ENCODE data around the gene OAS3.
"Not testable (repeated sequence)": the region's sequence is repeated elsewhere in the genome, so short reads cannot be mapped to it uniquely, and the experiment has no call there.

Gene OAS3

GRCh38 chr12:112986291-112986800, 48.1 kb downstream of the OAS3 start:
- no peak for DNase-seq

DNA sequence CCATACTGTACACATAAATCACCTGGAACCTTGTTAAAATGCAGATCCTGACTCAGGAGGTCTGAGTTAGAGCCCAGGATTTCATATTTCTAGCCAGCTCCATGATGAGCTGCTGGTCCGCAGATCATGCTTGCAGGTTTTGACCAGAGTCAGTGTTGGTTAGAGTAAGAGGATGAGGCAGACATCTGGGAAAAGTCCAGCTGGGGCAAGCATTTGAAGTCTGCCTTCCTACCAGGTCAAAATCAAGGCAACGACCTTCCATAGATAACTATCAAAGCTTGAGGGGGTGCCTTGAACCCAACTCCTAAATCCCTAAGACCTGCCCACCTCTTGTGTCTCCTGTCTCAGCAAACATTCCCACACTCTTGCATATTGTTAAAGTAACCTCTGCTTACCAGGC, 49.3 kb downstream of the OAS3 start:
- no peak for DNase-seq

DNA sequence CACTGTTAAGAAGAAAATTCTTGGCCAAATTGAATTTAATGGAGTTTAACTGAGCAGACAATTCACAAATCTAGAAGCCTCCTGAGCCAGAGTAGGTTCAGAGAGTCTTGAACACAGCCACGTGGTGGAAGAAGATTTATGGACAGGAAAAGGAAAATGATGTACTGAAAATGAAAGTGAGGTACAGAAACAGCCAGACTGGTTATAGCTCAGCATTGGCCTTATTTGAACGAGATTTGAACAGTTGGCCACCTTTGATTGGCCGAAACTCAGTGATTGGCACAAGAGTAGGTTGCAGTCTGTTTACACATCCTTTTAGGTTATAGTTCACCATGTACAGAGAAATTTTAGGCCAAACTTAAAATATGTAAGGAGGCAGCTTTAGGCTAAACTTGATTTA, 50.0 kb downstream of the OAS3 start:
- peak; percentile 25 for DNase-seq

DNA sequence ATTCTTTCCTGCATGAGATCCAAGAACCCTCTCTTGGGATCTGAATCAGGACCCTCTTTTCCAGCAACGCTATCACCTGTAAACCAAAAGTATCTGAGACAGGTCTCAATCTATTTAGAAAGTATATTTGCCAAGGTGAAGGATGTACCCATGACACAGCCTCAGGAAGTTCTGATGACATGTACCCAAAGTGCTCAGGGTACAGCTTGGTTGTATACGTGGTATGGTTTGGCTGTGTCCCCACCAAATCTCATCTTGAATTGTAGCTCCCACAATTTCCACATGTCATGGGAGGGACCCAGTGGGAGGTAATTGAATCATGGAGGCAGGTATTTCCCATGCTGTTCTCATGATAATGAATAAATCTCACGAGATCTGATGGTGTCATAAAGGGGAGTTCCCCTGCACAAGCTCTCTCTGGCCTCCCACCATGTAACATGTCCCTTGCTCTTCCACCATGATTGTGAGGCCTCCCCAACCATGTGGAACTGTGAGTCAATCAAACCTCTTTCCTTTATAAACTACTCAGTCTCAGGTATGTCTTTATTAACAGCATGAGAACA, 50.6 kb downstream of the OAS3 start:
- not testable (repeated sequence) for DNase-seq

- no peak for DNase-seq
Observed at GRCh38 chr12:112989806-112990205, 51.5 kb downstream of the OAS3 start.

GRCh38 chr12:112992541-112993398, 54.5 kb downstream of the OAS3 start:
- peak; percentile 70 for DNase-seq

GRCh38 chr12:112995008-112995407, 56.7 kb downstream of the OAS3 start:
- DNase-seq = no peak

DNA sequence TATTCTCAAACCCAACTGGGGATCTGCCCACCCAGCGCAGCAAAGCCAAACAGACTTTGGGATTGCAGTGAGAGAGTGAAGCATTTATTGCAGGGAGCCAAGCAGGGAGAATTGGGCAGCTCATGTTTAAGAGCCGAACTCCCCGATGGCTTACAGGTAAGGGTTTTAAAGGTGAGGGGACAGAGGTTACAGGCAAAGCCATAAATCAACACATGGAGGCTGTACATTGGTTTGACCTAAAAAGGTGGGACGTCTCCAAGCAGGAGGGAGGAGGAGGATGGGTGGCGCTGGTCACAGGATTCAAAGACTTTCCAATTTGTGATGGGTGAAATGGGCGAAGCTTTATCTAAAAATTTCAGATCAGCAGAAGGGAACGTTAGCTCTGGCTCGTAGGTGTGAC, 58.2 kb downstream of the OAS3 start:
- no peak for DNase-seq

DNA sequence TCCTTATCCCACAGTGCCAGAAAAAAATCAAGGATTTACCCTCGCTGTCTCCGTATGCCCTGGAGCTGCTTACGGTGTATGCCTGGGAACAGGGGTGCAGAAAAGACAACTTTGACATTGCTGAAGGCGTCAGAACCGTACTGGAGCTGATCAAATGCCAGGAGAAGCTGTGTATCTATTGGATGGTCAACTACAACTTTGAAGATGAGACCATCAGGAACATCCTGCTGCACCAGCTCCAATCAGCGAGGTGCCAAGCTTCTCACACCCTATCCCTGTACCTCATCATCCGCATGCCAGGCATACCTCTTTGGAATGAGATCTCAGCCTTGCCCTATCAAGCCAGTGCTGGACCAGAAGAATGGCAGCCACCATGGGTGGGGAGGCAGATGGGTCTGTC, 59.2 kb downstream of the OAS3 start:
- no peak for DNase-seq

DNA sequence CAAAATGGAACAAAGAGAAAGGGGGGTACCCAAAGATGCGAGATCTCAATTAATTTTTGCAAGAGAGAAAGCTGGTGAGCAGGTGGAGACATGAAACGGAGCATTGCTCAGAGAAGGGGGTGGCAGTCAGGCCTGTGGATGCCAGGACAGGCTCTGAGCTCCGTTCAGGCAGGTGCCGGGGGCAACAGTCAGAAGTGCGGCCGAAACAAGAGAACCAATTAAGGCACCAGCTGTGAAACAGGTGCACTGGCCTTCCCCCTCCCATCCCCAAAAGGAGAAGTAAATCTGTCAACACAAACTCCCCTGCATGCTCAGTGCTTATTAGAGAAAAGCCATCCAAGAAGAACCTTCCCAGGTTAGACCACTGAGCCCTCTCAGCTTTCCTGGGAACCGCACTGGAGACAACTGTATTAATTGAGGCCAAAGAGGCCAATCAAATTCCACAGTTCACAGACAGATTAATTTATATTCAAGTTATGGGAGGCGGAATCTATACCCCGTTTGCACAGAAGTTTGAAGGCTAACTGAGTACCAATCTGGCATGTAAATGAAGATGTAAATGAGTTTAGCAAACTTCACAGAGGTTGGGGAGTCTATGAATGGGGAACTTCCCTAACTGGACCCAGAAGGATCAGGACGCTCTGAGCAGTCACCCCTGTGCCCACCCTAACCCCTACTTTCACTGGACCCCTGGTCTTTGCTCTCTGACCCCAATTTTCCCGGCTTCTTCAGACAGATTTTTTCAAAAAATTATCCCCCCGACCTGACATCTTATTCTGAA, 60.9 kb downstream of the OAS3 start:
- DNase-seq = no peak

GRCh38 chr12:113000433-113000832, 62.2 kb downstream of the OAS3 start:
- no peak for DNase-seq

GRCh38 chr12:113002155-113002554, 63.9 kb downstream of the OAS3 start:
- no peak for DNase-seq

DNA sequence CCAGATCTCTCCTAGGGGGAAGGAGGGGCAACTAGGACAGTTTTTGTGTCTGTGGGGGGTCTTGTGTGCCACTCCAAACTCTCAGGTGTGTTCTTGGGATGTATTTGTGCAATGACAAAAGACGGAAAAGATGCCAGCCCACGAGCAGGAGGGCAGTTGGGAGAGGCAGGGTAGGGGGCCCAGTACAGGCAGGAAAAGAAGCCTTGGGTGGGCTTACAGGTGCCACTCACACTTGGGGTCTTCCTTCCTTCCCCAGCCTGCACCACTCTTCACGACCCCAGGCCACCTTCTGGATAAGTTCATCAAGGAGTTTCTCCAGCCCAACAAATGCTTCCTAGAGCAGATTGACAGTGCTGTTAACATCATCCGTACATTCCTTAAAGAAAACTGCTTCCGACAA, 64.4 kb downstream of the OAS3 start:
- DNase-seq = no peak

DNA sequence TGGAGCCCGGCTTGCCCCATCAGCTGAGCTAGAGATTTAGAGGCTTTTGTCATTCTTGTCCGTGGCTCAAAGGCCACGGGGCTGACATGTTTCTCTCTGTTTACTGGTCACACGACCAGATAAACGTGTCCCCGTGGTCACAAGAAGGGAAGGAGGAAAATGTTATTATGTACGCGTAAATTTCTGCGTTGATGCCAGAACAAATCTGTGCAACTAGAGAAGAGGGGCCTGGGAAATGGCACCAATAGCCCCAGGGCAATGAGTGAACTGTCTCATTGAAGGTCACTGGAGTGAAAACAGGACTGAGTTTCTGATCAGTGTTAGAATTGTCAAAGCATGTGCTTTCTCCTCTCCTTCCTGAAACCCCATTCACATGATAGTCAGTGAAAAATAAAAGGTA, 65.4 kb downstream of the OAS3 start:
- DNase-seq = no peak

GRCh38 chr12:113005762-113006161, 67.5 kb downstream of the OAS3 start:
- DNase-seq = no peak

GRCh38 chr12:113006206-113006605, 67.9 kb downstream of the OAS3 start:
- DNase-seq = no peak

GRCh38 chr12:113006641-113007040, 68.4 kb downstream of the OAS3 start:
- DNase-seq = no peak

DNA sequence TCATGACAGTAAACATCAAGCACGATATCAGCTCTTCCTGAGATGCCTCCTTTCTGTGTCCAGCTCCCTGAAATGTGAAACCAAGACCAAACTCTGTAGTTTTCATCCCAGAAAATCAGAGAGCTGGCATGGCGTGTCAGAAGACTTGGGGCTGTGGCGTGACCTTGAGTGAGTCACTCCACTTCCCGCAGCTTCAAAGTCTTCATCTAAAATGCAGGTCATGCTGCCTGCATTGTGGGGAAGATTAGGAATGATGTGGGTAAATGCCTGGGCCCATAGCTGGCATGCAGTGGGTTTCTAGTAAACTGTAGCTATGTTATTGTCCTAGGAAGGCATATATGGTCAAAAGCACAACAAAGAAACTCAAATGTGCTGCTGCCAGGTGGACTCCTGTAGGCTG, 68.9 kb downstream of the OAS3 start:
- no peak for DNase-seq

GRCh38 chr12:113010701-113011100, 72.4 kb downstream of the OAS3 start:
- DNase-seq = no peak

DNA sequence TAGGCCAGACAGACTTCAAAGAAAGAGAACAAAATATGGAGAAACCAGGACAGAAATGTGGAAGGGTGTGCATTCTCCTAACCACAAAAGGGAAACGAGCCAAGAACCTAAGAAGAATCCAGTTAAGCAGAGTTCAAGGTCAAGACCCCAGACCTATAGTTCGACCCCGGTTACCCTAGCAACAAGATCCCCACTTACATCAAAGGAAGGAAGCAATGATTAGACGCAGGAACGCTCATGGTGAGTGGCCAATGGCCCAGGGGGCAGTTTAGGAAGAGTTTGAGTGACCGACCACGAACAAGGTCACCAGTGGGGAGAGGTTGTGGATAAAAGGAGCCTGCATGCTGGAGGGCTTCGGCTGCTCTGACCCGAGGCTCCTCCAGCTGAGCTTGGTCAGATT, 76.3 kb downstream of the OAS3 start:
- DNase-seq = no peak

DNA sequence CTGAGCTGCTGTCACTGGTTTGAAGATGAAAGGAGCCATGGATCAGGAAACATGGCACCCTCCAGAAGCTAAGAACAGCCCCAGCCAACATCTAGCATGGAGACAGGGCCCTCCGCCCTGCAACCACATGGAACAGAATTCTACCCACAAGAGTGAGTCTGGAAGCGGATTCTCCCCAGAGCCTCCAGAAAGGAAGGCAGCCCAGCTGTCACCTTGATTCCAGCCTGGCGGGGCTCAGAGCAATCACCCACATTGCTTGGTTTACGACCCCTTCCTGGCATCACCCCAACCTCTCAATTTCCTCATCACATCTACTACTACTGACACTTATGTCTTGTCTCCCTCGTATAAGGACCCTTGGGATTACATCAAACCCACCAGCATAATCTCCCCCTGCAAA, 78.5 kb downstream of the OAS3 start:
- DNase-seq = no peak

- no peak for DNase-seq
Observed at GRCh38 chr12:113019025-113019424, 80.8 kb downstream of the OAS3 start.

DNA sequence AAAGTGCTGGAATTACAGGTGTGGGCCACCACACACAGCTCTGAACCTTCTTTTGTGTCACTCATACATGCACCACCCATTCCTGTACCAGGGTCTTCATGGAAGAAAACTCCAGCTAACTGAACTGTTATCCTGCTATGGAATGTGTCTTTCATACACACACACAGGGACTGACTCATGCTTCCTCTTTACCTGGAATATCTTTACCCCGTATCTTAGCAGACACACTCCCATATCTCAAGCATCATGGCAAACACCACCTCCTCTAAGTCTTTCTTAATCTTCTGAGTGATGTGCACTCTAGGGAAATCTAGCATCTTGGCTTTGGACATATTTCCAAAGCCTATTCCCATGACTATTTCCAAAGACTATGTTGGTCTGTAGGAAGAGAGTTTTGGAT, 83.2 kb downstream of the OAS3 start:
- no peak for DNase-seq

All from CD4-positive, alpha-beta T cell treated with Interleukin-10 for 1 hour (primary cell).